ENCODE results near the gene NKD1.

The NKD1 gene

GRCh38 chr16:50605733-50606430, 57.7 kb downstream of the NKD1 start:
- Mint-ChIP-seq H3K27ac (no peak overlapping the region), H3K4me1 (no peaks in the 10 kb centered on the region), H3K36me3 (no peaks in the 10 kb centered on the region), H3K4me3 (no peak overlapping the region), H3K9me3 (no peaks in the 10 kb centered on the region), H3K27me3 (no peaks in the 10 kb centered on the region)
- ATAC-seq (ENCODE audit: low read depth) (no peak), DNase-seq (ENCODE audit: low spot score in 2 of 2) (no peak)

GRCh38 chr16:50606431-50607050, 58.3 kb downstream of the NKD1 start:
- Mint-ChIP-seq H3K36me3 (no peaks in the 10 kb centered on the region), H3K27ac (no peak overlapping the region), H3K9me3 (no peaks in the 10 kb centered on the region), H3K4me1 (peaks cover under 1% of the 10 kb centered on the region), H3K27me3 (no peaks in the 10 kb centered on the region), H3K4me3 (no peak overlapping the region)
- ATAC-seq (ENCODE audit: low read depth) (no peak), DNase-seq (ENCODE audit: low spot score in 2 of 2) (no peak)

- DNase-seq (ENCODE audit: low spot score in 2 of 2) (no peak), ATAC-seq (ENCODE audit: low read depth) (no peak)
- H3K4me1 Mint-ChIP-seq: peaks cover 2% of the 10 kb centered on the region
- no peak overlapping the region for H3K4me3 Mint-ChIP-seq
- no peaks in the 10 kb centered on the region for H3K9me3 Mint-ChIP-seq
- H3K27me3 Mint-ChIP-seq: no peaks in the 10 kb centered on the region
- H3K27ac Mint-ChIP-seq: no peak overlapping the region
- H3K36me3 Mint-ChIP-seq: no peaks in the 10 kb centered on the region
These were observed 58.8 kb downstream of the NKD1 start for GRCh38 chr16:50607051-50607431.

- no peak overlapping the region for H3K4me3 Mint-ChIP-seq
- H3K9me3 Mint-ChIP-seq: no peaks in the 10 kb centered on the region
- H3K4me1 Mint-ChIP-seq: peaks cover 2% of the 10 kb centered on the region
- no peaks in the 10 kb centered on the region for H3K36me3 Mint-ChIP-seq
- DNase-seq (ENCODE audit: low spot score in 2 of 2): no peak
- H3K27ac Mint-ChIP-seq: no peak overlapping the region
- no peak for ATAC-seq (ENCODE audit: low read depth)
- H3K27me3 Mint-ChIP-seq: peaks cover 2% of the 10 kb centered on the region
These were observed 59.3 kb downstream of the NKD1 start for GRCh38 chr16:50607447-50607846.

- Mint-ChIP-seq H3K36me3 (no peaks in the 10 kb centered on the region), H3K27me3 (peaks cover 8% of the 10 kb centered on the region), H3K4me1 (peaks cover 2% of the 10 kb centered on the region), H3K9me3 (no peaks in the 10 kb centered on the region), H3K4me3 (no peak overlapping the region), H3K27ac (no peak overlapping the region)
- no peak for ATAC-seq (ENCODE audit: low read depth)
- DNase-seq (ENCODE audit: low spot score in 2 of 2): no peak
These were observed 59.9 kb downstream of the NKD1 start for GRCh38 chr16:50607970-50608557.

GRCh38 chr16:50609049-50609448, 60.9 kb downstream of the NKD1 start:
- H3K27ac Mint-ChIP-seq: no peak overlapping the region
- H3K4me3 Mint-ChIP-seq: no peak overlapping the region
- no peak for DNase-seq (ENCODE audit: low spot score in 2 of 2)
- peaks cover 2% of the 10 kb centered on the region for H3K4me1 Mint-ChIP-seq
- no peaks in the 10 kb centered on the region for H3K9me3 Mint-ChIP-seq
- peaks cover 8% of the 10 kb centered on the region for H3K27me3 Mint-ChIP-seq
- no peaks in the 10 kb centered on the region for H3K36me3 Mint-ChIP-seq
- ATAC-seq (ENCODE audit: low read depth): no peak

- H3K27ac Mint-ChIP-seq: no peak overlapping the region
These were observed 61.3 kb downstream of the NKD1 start for GRCh38 chr16:50609471-50609870.

GRCh38 chr16:50610331-50611262, 62.4 kb downstream of the NKD1 start:
- Mint-ChIP-seq H3K4me3 (no peak overlapping the region), H3K27ac (no peak overlapping the region), H3K9me3 (no peaks in the 10 kb centered on the region), H3K27me3 (peaks cover 10% of the 10 kb centered on the region), H3K36me3 (no peaks in the 10 kb centered on the region), H3K4me1 (peaks cover 2% of the 10 kb centered on the region)
- ATAC-seq (ENCODE audit: low read depth): no peak
- no peak for DNase-seq (ENCODE audit: low spot score in 2 of 2)

More at GRCh38 chr16:50609471-50609870, 61.3 kb downstream of the NKD1 start:
- Mint-ChIP-seq H3K27me3 (peaks cover 10% of the 10 kb centered on the region), H3K9me3 (no peaks in the 10 kb centered on the region), H3K4me1 (peaks cover 2% of the 10 kb centered on the region), H3K36me3 (no peaks in the 10 kb centered on the region), H3K4me3 (no peak overlapping the region)
- no peak for ATAC-seq (ENCODE audit: low read depth)
- DNase-seq (ENCODE audit: low spot score in 2 of 2): no peak

- no peak overlapping the region for H3K4me3 Mint-ChIP-seq
- DNase-seq (ENCODE audit: low spot score in 2 of 2) (no peak), ATAC-seq (ENCODE audit: low read depth) (no peak)
- no peak overlapping the region for H3K27ac Mint-ChIP-seq
- peaks cover 2% of the 10 kb centered on the region for H3K4me1 Mint-ChIP-seq
- H3K9me3 Mint-ChIP-seq: no peaks in the 10 kb centered on the region
- H3K36me3 Mint-ChIP-seq: no peaks in the 10 kb centered on the region
- H3K27me3 Mint-ChIP-seq: peaks cover 10% of the 10 kb centered on the region
These were observed 63.2 kb downstream of the NKD1 start for GRCh38 chr16:50611332-50611934.

GRCh38 chr16:50611995-50612848, 64.0 kb downstream of the NKD1 start:
- peaks cover 2% of the 10 kb centered on the region for H3K4me1 Mint-ChIP-seq

GRCh38 chr16:50612849-50613198, 64.6 kb downstream of the NKD1 start:
- DNase-seq (ENCODE audit: low spot score in 2 of 2): no peak
- H3K36me3 Mint-ChIP-seq: no peaks in the 10 kb centered on the region
- peaks cover 10% of the 10 kb centered on the region for H3K27me3 Mint-ChIP-seq
- peaks cover 2% of the 10 kb centered on the region for H3K4me1 Mint-ChIP-seq
- no peak for ATAC-seq (ENCODE audit: low read depth)
- no peak overlapping the region for H3K27ac Mint-ChIP-seq
- no peak overlapping the region for H3K4me3 Mint-ChIP-seq
- H3K9me3 Mint-ChIP-seq: no peaks in the 10 kb centered on the region

More at GRCh38 chr16:50611995-50612848, 64.0 kb downstream of the NKD1 start:
- Mint-ChIP-seq H3K36me3 (no peaks in the 10 kb centered on the region), H3K27me3 (peaks cover 10% of the 10 kb centered on the region), H3K9me3 (no peaks in the 10 kb centered on the region), H3K4me3 (no peak overlapping the region), H3K27ac (no peak overlapping the region)
- ATAC-seq (ENCODE audit: low read depth): no peak
- no peak for DNase-seq (ENCODE audit: low spot score in 2 of 2)

GRCh38 chr16:50613281-50613963, 65.2 kb downstream of the NKD1 start:
- H3K27me3 Mint-ChIP-seq: peaks cover 10% of the 10 kb centered on the region
- peaks cover 2% of the 10 kb centered on the region for H3K4me1 Mint-ChIP-seq
- no peak for ATAC-seq (ENCODE audit: low read depth)
- no peak for DNase-seq (ENCODE audit: low spot score in 2 of 2)
- H3K9me3 Mint-ChIP-seq: no peaks in the 10 kb centered on the region
- no peak overlapping the region for H3K27ac Mint-ChIP-seq
- H3K4me3 Mint-ChIP-seq: no peak overlapping the region
- H3K36me3 Mint-ChIP-seq: no peaks in the 10 kb centered on the region

All from memory B cell (primary cell).